Measurements from ENCODE around the gene SUCLG2. TPM values are rescaled to one million over a fixed set of nuclear protein-coding genes. Genes with fewer than 3 reads are reported as not detected.

Gene SUCLG2
- total RNA-seq, 4 donors from 2014 or later = 54.4 to 81.4 (median 59.6) TPM

- TF ChIP-seq CTCF (IDR thresholded peaks at IDR 0.05; ENCODE audit: low read depth) = no peak
Measured at GRCh38 chr3:67601919-67602608, 52.3 kb downstream of the SUCLG2 start.

- TF ChIP-seq CTCF (IDR thresholded peaks at IDR 0.05; ENCODE audit: low read depth) = no peak
Measured at GRCh38 chr3:67601385-67601784, 53.0 kb downstream of the SUCLG2 start.

GRCh38 chr3:67599821-67600220, 54.6 kb downstream of the SUCLG2 start:
- no peak for TF ChIP-seq CTCF (IDR thresholded peaks at IDR 0.05; ENCODE audit: low read depth)

- no peak for TF ChIP-seq CTCF (IDR thresholded peaks at IDR 0.05; ENCODE audit: low read depth)
Measured at GRCh38 chr3:67598814-67599556, 55.4 kb downstream of the SUCLG2 start.

- TF ChIP-seq CTCF (IDR thresholded peaks at IDR 0.05; ENCODE audit: low read depth) = no peak
Measured at GRCh38 chr3:67595424-67595823, 59.0 kb downstream of the SUCLG2 start.

- no peak for TF ChIP-seq CTCF (IDR thresholded peaks at IDR 0.05; ENCODE audit: low read depth)
Measured at GRCh38 chr3:67593761-67594234, 60.6 kb downstream of the SUCLG2 start.

- no peak for TF ChIP-seq CTCF (IDR thresholded peaks at IDR 0.05; ENCODE audit: low read depth)
Measured at GRCh38 chr3:67592057-67592456, 62.4 kb downstream of the SUCLG2 start.
